Sigmoid colon (tissue), 4 donors: ENCODE data around the gene PPDPF.

Experiments
- EP300 ChIP-seq, 4 donors: sonication (generic); formaldehyde crosslinking; IDR thresholded peaks; one replicate each; pipeline ENCODE4 v1.6.1; 2017; ENCODE audit warnings: antibody characterized with exemption in 4 of 4
- POLR2A ChIP-seq, 2 donors: fragments of 450-650 bp; IDR thresholded peaks; one replicate each; pipeline ENCODE4 v1.6.1; 2016; ENCODE audit warnings: antibody characterized with exemption in 2 of 2, mild to moderate bottlenecking in 2 of 2, moderate library complexity in 2 of 2
- TF ChIP-seq, protein P1 (sequence below), 4 experiments: fragments of 450-650 bp in 3 of 4; fragments of 200-600 bp in 1 of 4; IDR thresholded peaks; one replicate each; pipeline ENCODE4 v1.5.1; 2016 to 2019; ENCODE audit warnings: antibody characterized with exemption in 4 of 4, mild to moderate bottlenecking in 3 of 4, moderate library complexity in 2 of 4

DNA sequence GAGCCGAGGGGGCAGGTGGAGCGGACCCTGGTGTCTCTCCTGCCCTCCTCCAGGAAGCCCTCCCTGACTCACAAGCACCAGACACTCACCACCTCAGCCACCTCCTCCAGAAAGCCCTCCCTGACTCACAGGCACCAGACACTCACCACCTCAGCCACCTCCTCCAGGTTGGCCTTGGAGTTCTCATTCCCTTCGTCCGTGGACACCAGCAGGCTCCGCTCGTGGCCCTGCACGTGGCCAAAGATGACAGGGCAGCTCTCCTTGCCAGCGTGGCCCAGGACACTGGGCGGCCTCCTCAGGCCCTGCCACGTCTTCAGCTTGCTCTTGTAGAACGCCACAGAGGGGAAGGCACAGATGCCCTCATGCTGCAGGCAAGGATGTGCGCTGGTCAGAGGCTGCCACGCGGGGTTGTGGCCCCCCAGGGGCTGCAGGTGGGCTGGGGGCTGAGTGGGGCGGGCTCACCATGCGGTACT lies 39.8 kb downstream of the PPDPF start:
- TF ChIP-seq, protein P1, sequence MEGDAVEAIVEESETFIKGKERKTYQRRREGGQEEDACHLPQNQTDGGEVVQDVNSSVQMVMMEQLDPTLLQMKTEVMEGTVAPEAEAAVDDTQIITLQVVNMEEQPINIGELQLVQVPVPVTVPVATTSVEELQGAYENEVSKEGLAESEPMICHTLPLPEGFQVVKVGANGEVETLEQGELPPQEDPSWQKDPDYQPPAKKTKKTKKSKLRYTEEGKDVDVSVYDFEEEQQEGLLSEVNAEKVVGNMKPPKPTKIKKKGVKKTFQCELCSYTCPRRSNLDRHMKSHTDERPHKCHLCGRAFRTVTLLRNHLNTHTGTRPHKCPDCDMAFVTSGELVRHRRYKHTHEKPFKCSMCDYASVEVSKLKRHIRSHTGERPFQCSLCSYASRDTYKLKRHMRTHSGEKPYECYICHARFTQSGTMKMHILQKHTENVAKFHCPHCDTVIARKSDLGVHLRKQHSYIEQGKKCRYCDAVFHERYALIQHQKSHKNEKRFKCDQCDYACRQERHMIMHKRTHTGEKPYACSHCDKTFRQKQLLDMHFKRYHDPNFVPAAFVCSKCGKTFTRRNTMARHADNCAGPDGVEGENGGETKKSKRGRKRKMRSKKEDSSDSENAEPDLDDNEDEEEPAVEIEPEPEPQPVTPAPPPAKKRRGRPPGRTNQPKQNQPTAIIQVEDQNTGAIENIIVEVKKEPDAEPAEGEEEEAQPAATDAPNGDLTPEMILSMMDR (IDR thresholded peaks at IDR 0.05), result no peak
- TF ChIP-seq POLR2A (IDR thresholded peaks at IDR 0.05) (no peak), EP300 (IDR thresholded peaks at IDR 0.05) (no peak)
